Cardiac muscle cell (in vitro differentiated cells and primary cell): ENCODE measurements around the gene C5orf52. TPM values are rescaled to one million over a fixed set of nuclear protein-coding genes. Genes with fewer than 3 reads are reported as not detected.

Experiments
- DNase-seq, 2 donors: peaks; one replicate each; pipeline versions ENCODE4 v3.0.0 to v3.0.0-alpha.2; 2010 to 2017; ENCODE audit warnings: low read depth in 1 of 2, low spot score in 1 of 2
- H3K27ac ChIP-seq: fragments of 200-600 bp; sonication (generic); 2 replicates; pipeline ENCODE4 v1.5.1; 2016
- H3K27me3 ChIP-seq: fragments of 200-600 bp; sonication (generic); 2 replicates; pipeline ENCODE4 v1.6.0; 2016; ENCODE audit warnings: control low read depth
- H3K36me3 ChIP-seq: fragments of 200-600 bp; sonication (generic); 2 replicates; pipeline ENCODE4 v1.5.1; 2016; ENCODE audit warnings: control low read depth
- H3K4me1 ChIP-seq: fragments of 200-600 bp; sonication (generic); 2 replicates; pipeline ENCODE4 v1.8.1; 2017; ENCODE audit warnings: low read depth, mild to moderate bottlenecking, mixed run types
- H3K4me3 ChIP-seq: fragments of 200-600 bp; sonication (generic); 2 replicates; pipeline ENCODE4 v1.5.1; 2016; ENCODE audit warnings: mild to moderate bottlenecking
- H3K9me3 ChIP-seq: fragments of 200-600 bp; sonication (generic); 2 replicates; pipeline ENCODE4 v1.5.1; 2017; ENCODE audit warnings: low read depth, mild to moderate bottlenecking, control low read depth
- CTCF ChIP-seq: IDR thresholded peaks from 2 replicates; pipeline ENCODE4 v1.5.1; 2012; ENCODE audit warnings: low read depth, mild to moderate bottlenecking, low read length
- polyA plus RNA-seq: library from polyadenylated mRNA; unstranded; fragments of >200 nt; fragmentation: Nextera tagmentation; extraction: Ambion mirVana; gene quantifications from 2 replicates; pipeline ENCODE4 v1.2.1, GENCODE V29; 2016
- total RNA-seq: library from RNA; depleted of rRNA; stranded (reverse); fragments of >200 nt; gene quantifications from 2 replicates; pipeline ENCODE4 v1.2.3, GENCODE V29; 2016

Gene C5orf52
- total and polyA plus RNA-seq, 2 experiments from 2014 or later = not detected

- H3K27me3 ChIP-seq = no peaks in the 10 kb centered on the region
- no peak overlapping the region for H3K4me3 ChIP-seq
- H3K9me3 ChIP-seq = no peaks in the 10 kb centered on the region
- no peaks in the 10 kb centered on the region for H3K36me3 ChIP-seq
- no peak overlapping the region for H3K27ac ChIP-seq
- H3K4me1 ChIP-seq = no peaks in the 10 kb centered on the region
- TF ChIP-seq CTCF = no peak
- DNase-seq = no peak
Measured at GRCh38 chr5:157710431-157710830, 39.1 kb downstream of the C5orf52 start.

- TF ChIP-seq CTCF = no peak
- no peaks in the 10 kb centered on the region for H3K9me3 ChIP-seq
- H3K4me1 ChIP-seq = no peaks in the 10 kb centered on the region
- H3K36me3 ChIP-seq = no peaks in the 10 kb centered on the region
- no peaks in the 10 kb centered on the region for H3K27me3 ChIP-seq
- H3K4me3 ChIP-seq = no peak overlapping the region
- peak in 1 of 2 donors; percentile 55 for DNase-seq
- no peak overlapping the region for H3K27ac ChIP-seq
Measured at GRCh38 chr5:157710882-157711281, 39.5 kb downstream of the C5orf52 start.

- no peaks in the 10 kb centered on the region for H3K36me3 ChIP-seq
- no peaks in the 10 kb centered on the region for H3K27me3 ChIP-seq
- no peak for TF ChIP-seq CTCF
- H3K27ac ChIP-seq = no peak overlapping the region
- no peak overlapping the region for H3K4me3 ChIP-seq
- H3K4me1 ChIP-seq = no peaks in the 10 kb centered on the region
- no peak for DNase-seq
- H3K9me3 ChIP-seq = no peaks in the 10 kb centered on the region
Measured at GRCh38 chr5:157713830-157714595, 42.7 kb downstream of the C5orf52 start.

GRCh38 chr5:157714596-157714864, 43.2 kb downstream of the C5orf52 start:
- no peaks in the 10 kb centered on the region for H3K9me3 ChIP-seq
- DNase-seq = no peak

GRCh38 chr5:157718519-157718918, 47.2 kb downstream of the C5orf52 start:
- H3K36me3 ChIP-seq = no peaks in the 10 kb centered on the region
- H3K9me3 ChIP-seq = no peaks in the 10 kb centered on the region
- H3K4me3 ChIP-seq = no peak overlapping the region
- no peak overlapping the region for H3K27ac ChIP-seq
- peak; percentile 61 for TF ChIP-seq CTCF
- H3K4me1 ChIP-seq = no peaks in the 10 kb centered on the region
- no peaks in the 10 kb centered on the region for H3K27me3 ChIP-seq
- DNase-seq = peak; percentile 35 to 82

More at GRCh38 chr5:157714596-157714864, 43.2 kb downstream of the C5orf52 start:
- no peak overlapping the region for H3K27ac ChIP-seq
- TF ChIP-seq CTCF = no peak
- H3K4me3 ChIP-seq = no peak overlapping the region
- H3K4me1 ChIP-seq = no peaks in the 10 kb centered on the region
- no peaks in the 10 kb centered on the region for H3K27me3 ChIP-seq
- H3K36me3 ChIP-seq = no peaks in the 10 kb centered on the region
